ENCODE results near the gene GCNT1. TPM values are rescaled to one million over a fixed set of nuclear protein-coding genes. Genes with fewer than 3 reads are reported as not detected.

GCNT1 gene
- polyA plus RNA-seq, 2 of the 4 experiments (the other 2 are of a cell fraction) = 1.0 to 2.2 TPM

GRCh38 chr9:76526026-76526425 lies 67.0 kb downstream of the GCNT1 start:
- ATAC-seq (no peak), FAIRE-seq (no peak), DNase-seq (ENCODE audit: low read depth in 1 of 2, low spot score in 1 of 2) (no peak)
- CTCF ChIA-PET = interaction anchor here (0.7 kb wide), 1 partner anchor 95 kb away, joined by 3 read pairs; no protein-coding TSS in a partner anchor
- 4% methylated on average over 1 of the region's 1 CpG for WGBS (ENCODE audit: missing lambda C conversion rate)
- no peak overlapping the region for H3K27ac ChIP-seq
- H3K9me3 ChIP-seq = no peaks in the 10 kb centered on the region
- H3K4me1 ChIP-seq = no peaks in the 10 kb centered on the region
- no peak overlapping the region for H3K4me3 ChIP-seq
- TF ChIP-seq ATOH8 (CRISPR knock-in tag; IDR thresholded peaks at IDR 0.05; ENCODE audit: low read depth) (no peak), CBX8 (IDR thresholded peaks at IDR 0.05) (no peak), E2F6 (IDR thresholded peaks at IDR 0.05; ENCODE audit: borderline replicate concordance, low read depth) (no peak), RCOR1 (IDR thresholded peaks at IDR 0.05; ENCODE audit: low read depth, low read length) (no peak)
- TF ChIP-seq, protein P1, sequence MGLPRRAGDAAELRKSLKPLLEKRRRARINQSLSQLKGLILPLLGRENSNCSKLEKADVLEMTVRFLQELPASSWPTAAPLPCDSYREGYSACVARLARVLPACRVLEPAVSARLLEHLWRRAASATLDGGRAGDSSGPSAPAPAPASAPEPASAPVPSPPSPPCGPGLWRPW (IDR thresholded peaks at IDR 0.05) = no peak
- H3K4me2 ChIP-seq = no peak overlapping the region
- POLR2A ChIA-PET = no interaction called here

DNA sequence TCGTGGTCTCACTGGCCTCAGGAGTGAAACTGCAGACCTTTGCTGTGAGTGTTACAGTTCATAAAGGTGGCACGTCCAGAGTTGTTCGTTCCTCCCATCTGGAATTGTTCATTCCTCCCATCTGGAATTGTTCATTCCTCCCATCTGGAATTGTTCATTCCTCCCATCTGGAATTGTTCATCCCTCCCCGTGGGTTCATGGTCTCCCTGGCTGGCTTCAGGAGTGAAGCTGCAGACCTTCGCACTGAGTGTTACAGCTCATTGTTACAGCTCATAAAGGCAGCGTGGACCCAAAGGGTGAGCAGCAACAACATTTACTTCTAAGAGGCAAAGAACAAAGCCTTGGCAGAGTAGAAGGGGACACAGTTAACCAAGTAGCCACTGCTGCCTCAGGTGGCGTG lies 69.1 kb downstream of the GCNT1 start:
- TF ChIP-seq NR3C1 (IDR thresholded peaks at IDR 0.05) (no peak), MAZ (IDR thresholded peaks at IDR 0.05; ENCODE audit: borderline replicate concordance, low read depth, low read length) (no peak), FOSB (CRISPR knock-in tag; IDR thresholded peaks at IDR 0.05) (no peak), ZSCAN20 (CRISPR knock-in tag; IDR thresholded peaks at IDR 0.05) (no peak), RNF2 (IDR thresholded peaks at IDR 0.05; ENCODE audit: borderline replicate concordance, low read depth) (no peak), BCL3 (IDR thresholded peaks at IDR 0.05) (no peak), CHD4 (IDR thresholded peaks at IDR 0.05; ENCODE audit: borderline replicate concordance) (no peak), RFX5 (IDR thresholded peaks at IDR 0.05) (no peak), KDM1A (IDR thresholded peaks at IDR 0.05; ENCODE audit: low read depth) (no peak), HOXB13 (CRISPR knock-in tag; IDR thresholded peaks at IDR 0.05; ENCODE audit: low read depth) (no peak)
- CTCF ChIA-PET = interaction anchor here (1.0 kb wide), 1 partner anchor 15 kb away, joined by 3 read pairs; no protein-coding TSS in a partner anchor
- Histone ChIP-seq H3K27ac (no peak overlapping the region), H3K4me3 (no peak overlapping the region), H3K4me2 (no peak overlapping the region), H3K4me1 (no peaks in the 10 kb centered on the region), H3K9me3 (no peaks in the 10 kb centered on the region)
- no peak for ATAC-seq
- FAIRE-seq = no peak
- DNase-seq (ENCODE audit: low read depth in 1 of 2, low spot score in 1 of 2) = no peak
- WGBS (ENCODE audit: missing lambda C conversion rate) = 14% methylated on average over 7 of the region's 7 CpGs
- POLR2A ChIA-PET = no interaction called here

GRCh38 chr9:76528642-76529190 lies 69.7 kb downstream of the GCNT1 start:
- DNase-seq (ENCODE audit: low read depth in 1 of 2, low spot score in 1 of 2) (no peak), ATAC-seq (no peak), FAIRE-seq (no peak)
- ChIA-PET POLR2A (no interaction called here), CTCF (no interaction called here)
- 49% methylated on average over 20 of the region's 20 CpGs for WGBS (ENCODE audit: missing lambda C conversion rate)
- no peak overlapping the region for H3K4me2 ChIP-seq
- H3K27ac ChIP-seq = no peak overlapping the region
- H3K4me3 ChIP-seq = no peak overlapping the region
- H3K4me1 ChIP-seq = no peaks in the 10 kb centered on the region
- TF ChIP-seq HOXA7 (CRISPR knock-in tag; IDR thresholded peaks at IDR 0.05) (no peak), JUN (IDR thresholded peaks at IDR 0.05) (no peak)
- H3K9me3 ChIP-seq = no peaks in the 10 kb centered on the region

- ATAC-seq = no peak
- no peaks in the 10 kb centered on the region for H3K9me3 ChIP-seq
- H3K4me3 ChIP-seq = no peak overlapping the region
Measured at GRCh38 chr9:76529653-76530052, 70.7 kb downstream of the GCNT1 start.

More at GRCh38 chr9:76529653-76530052, 70.7 kb downstream of the GCNT1 start:
- no peak for FAIRE-seq
- ChIA-PET POLR2A (interaction anchor here (0.5 kb wide), 1 partner anchor 59 kb away, joined by 3 read pairs; no protein-coding TSS in a partner anchor), CTCF (interaction anchor here (0.6 kb wide), 1 partner anchor 13 kb away, joined by 3 read pairs; no protein-coding TSS in a partner anchor)
- TF ChIP-seq RCOR1 (IDR thresholded peaks at IDR 0.05; ENCODE audit: low read depth, low read length) (no peak), RAD21 (conservative IDR thresholded peaks at IDR 0.05 in 1 of 2, IDR thresholded peaks at IDR 0.05 in 1 of 2) (no peak), HOXA7 (CRISPR knock-in tag; IDR thresholded peaks at IDR 0.05) (no peak), ATOH8 (CRISPR knock-in tag; IDR thresholded peaks at IDR 0.05; ENCODE audit: low read depth) (no peak), CHD2 (IDR thresholded peaks at IDR 0.05; ENCODE audit: low read length, partially characterized antibody) (no peak)
- no peaks in the 10 kb centered on the region for H3K4me1 ChIP-seq
- WGBS (ENCODE audit: missing lambda C conversion rate) = 81% methylated on average over 5 of the region's 5 CpGs
- H3K27ac ChIP-seq = no peak overlapping the region
- no peak overlapping the region for H3K4me2 ChIP-seq
- no peak for DNase-seq (ENCODE audit: low read depth in 1 of 2, low spot score in 1 of 2)
